Spleen (tissue), 11 donors: ENCODE measurements around the gene DPYD. TPM values are rescaled to one million over a fixed set of nuclear protein-coding genes. Genes with fewer than 3 reads are reported as not detected.

Source experiments
- DNase-seq: peaks from one replicate; pipeline ENCODE4 v3.0.0-alpha.2; 2020
- H3K27ac ChIP-seq, 8 donors: fragments of 200-600 bp; sonication (generic) in 7 of 8; 1 replicate in 4 of 8; 2 replicates in 4 of 8; pipeline versions ENCODE4 v1.5.0 to v1.8.0; 2016 to 2021; ENCODE audit warnings: inconsistent platforms in 4 of 8, mild to moderate bottlenecking in 4 of 8, moderate library complexity in 1 of 8
- H3K27me3 ChIP-seq, 7 donors: fragments of 200-600 bp; sonication (generic) in 6 of 7; replicated peaks in 1 of 7; 1 replicate in 4 of 7; 2 replicates in 3 of 7; pipeline versions ENCODE4 v1.5.0 to v1.8.0; 2016 to 2021; ENCODE audit warnings: inconsistent platforms in 3 of 7, mild to moderate bottlenecking in 1 of 7
- H3K36me3 ChIP-seq, 6 donors: fragments of 200-600 bp; sonication (generic) in 5 of 6; 1 replicate in 4 of 6; 2 replicates in 2 of 6; pipeline versions ENCODE4 v1.5.0 to v1.8.0; 2016 to 2021; ENCODE audit warnings: inconsistent platforms in 2 of 6
- H3K4me1 ChIP-seq, 6 donors: fragments of 200-600 bp; sonication (generic) in 5 of 6; 1 replicate in 3 of 6; 2 replicates in 3 of 6; pipeline versions ENCODE4 v1.5.0 to v1.8.0; 2016 to 2021; ENCODE audit warnings: inconsistent platforms in 3 of 6
- H3K4me3 ChIP-seq, 8 donors: fragments of 200-600 bp; sonication (generic) in 7 of 8; 1 replicate in 4 of 8; 2 replicates in 4 of 8; pipeline versions ENCODE4 v1.5.0 to v1.8.0; 2016 to 2021; ENCODE audit warnings: inconsistent platforms in 4 of 8, mild to moderate bottlenecking in 4 of 8, moderate library complexity in 2 of 8
- H3K9me3 ChIP-seq, 8 donors: fragments of 200-600 bp; sonication (generic) in 7 of 8; 1 replicate in 4 of 8; 2 replicates in 4 of 8; pipeline versions ENCODE4 v1.5.0 to v1.8.0; 2016 to 2021; ENCODE audit warnings: inconsistent platforms in 4 of 8
- POLR2A ChIP-seq, 3 donors: fragments of 450-650 bp; IDR thresholded peaks; one replicate each; pipeline ENCODE4 v1.5.1; 2017; ENCODE audit warnings: antibody characterized with exemption in 3 of 3, mild to moderate bottlenecking in 1 of 3
- POLR2AphosphoS5 ChIP-seq, 3 donors: sonication (generic); formaldehyde crosslinking; IDR thresholded peaks; one replicate each; pipeline ENCODE4 v1.5.1; 2017; ENCODE audit warnings: antibody characterized with exemption in 3 of 3
- WGBS, 5 donors: extraction: QIAGEN DNeasy Blood & Tissue Kit in 3 of 5; methylation state at CpG; one replicate each; pipeline versions ENCODE4 v1.1.5 to v1.1.7; 2013 to 2018; 5-methylcytosine and 5-hydroxymethylcytosine counted together
- intact Hi-C: fragments of 100-400 bp; cut with DNase I; formaldehyde crosslinking; loops from one replicate; pipeline ENCODE4 v1.15.0; 2023; ENCODE audit warnings: low total_unique reads
- polyA plus RNA-seq, 3 donors: library from polyadenylated mRNA; stranded (reverse); fragments of 200-250 nt; gene quantifications; one replicate each; pipeline ENCODE4 v1.2.1, GENCODE V29; 2013
- total RNA-seq, 7 donors: library from RNA; depleted of rRNA in 3 of 7; stranded (reverse); fragments of >200 nt in 3 of 7; fragmentation: NEBNext Ultra II Directional in 4 of 7; extraction: Animal tissue kit (Norgen Biotek cat#: 25700) in 4 of 7; gene quantifications; one replicate each; pipeline versions ENCODE4 v1.1.0 to v1.2.1, GENCODE V29; 2016 to 2021
- TF ChIP-seq, protein P1 (sequence below), 11 experiments: fragments of 200-600 bp in 7 of 11; fragments of 450-650 bp in 4 of 11; sonication (generic) in 4 of 11; IDR thresholded peaks in 8 of 11; conservative IDR thresholded peaks in 3 of 11; 1 replicate in 7 of 11; 2 replicates in 4 of 11; pipeline versions ENCODE4 v1.4.0 to v1.8.0; 2016 to 2021; ENCODE audit warnings: antibody characterized with exemption in 11 of 11, inconsistent platforms in 4 of 11, mild to moderate bottlenecking in 1 of 11
- donor health status: healthy with polysubstance abuse.
- donor health status: DM: no; HTN: no; CAD: no; lungs with moderate emphysema.
- donor health status: DM: no; HTN: no; CAD: no.
- donor health status: Bipolar disorder and iron deficiency.
- donor health status: healthy.
- donor health status: DM: no; HTN: no; CAD: no.
- donor health status: DM: yes; HTN: yes; CAD: no.

The DPYD gene
- total and polyA plus RNA-seq, 10 donors = 7.3 to 114 (median 92.3) TPM

DNA sequence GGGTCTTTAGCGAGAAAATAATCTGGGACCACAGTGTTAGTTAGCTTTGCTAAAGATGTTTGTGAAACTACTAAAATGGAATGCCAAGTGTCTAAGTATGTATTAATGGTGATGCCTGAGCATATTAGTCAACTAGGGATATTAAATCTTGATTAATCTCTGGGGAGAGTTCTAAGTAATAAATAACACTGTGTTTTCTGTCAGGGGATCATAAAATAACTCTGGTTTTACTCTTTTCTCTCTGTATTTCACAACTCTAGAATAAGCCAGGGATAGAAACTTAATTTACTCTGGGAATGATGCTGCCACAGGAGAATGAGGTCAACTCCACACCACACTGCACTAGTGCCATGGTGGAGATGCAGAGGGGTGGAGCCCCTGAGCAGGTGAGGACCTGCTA lies 800.0 kb downstream of the DPYD start:
- DNase-seq = no peak
- no peaks in the 10 kb centered on the region for H3K27me3 ChIP-seq
- H3K36me3 ChIP-seq = peaks cover 0 to 10% (median 0%) of the 10 kb centered on the region in 6 donors
- no peak overlapping the region for H3K4me3 ChIP-seq
- 89 to 97% (median 95%) methylated on average over 1 of the region's 1 CpG for WGBS, 5 donors
- no peak for TF ChIP-seq POLR2AphosphoS5 (IDR thresholded peaks at IDR 0.05)
- no peak for TF ChIP-seq POLR2A (IDR thresholded peaks at IDR 0.05)
- TF ChIP-seq, protein P1, sequence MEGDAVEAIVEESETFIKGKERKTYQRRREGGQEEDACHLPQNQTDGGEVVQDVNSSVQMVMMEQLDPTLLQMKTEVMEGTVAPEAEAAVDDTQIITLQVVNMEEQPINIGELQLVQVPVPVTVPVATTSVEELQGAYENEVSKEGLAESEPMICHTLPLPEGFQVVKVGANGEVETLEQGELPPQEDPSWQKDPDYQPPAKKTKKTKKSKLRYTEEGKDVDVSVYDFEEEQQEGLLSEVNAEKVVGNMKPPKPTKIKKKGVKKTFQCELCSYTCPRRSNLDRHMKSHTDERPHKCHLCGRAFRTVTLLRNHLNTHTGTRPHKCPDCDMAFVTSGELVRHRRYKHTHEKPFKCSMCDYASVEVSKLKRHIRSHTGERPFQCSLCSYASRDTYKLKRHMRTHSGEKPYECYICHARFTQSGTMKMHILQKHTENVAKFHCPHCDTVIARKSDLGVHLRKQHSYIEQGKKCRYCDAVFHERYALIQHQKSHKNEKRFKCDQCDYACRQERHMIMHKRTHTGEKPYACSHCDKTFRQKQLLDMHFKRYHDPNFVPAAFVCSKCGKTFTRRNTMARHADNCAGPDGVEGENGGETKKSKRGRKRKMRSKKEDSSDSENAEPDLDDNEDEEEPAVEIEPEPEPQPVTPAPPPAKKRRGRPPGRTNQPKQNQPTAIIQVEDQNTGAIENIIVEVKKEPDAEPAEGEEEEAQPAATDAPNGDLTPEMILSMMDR (IDR thresholded peaks at IDR 0.05 in 8 of 11, conservative IDR thresholded peaks at IDR 0.05 in 3 of 11) = no peak
- no peak overlapping the region for H3K27ac ChIP-seq
- intact Hi-C loops = no loop called here
- H3K4me1 ChIP-seq = no peaks in the 10 kb centered on the region
- H3K9me3 ChIP-seq = no peaks in the 10 kb centered on the region

DNA sequence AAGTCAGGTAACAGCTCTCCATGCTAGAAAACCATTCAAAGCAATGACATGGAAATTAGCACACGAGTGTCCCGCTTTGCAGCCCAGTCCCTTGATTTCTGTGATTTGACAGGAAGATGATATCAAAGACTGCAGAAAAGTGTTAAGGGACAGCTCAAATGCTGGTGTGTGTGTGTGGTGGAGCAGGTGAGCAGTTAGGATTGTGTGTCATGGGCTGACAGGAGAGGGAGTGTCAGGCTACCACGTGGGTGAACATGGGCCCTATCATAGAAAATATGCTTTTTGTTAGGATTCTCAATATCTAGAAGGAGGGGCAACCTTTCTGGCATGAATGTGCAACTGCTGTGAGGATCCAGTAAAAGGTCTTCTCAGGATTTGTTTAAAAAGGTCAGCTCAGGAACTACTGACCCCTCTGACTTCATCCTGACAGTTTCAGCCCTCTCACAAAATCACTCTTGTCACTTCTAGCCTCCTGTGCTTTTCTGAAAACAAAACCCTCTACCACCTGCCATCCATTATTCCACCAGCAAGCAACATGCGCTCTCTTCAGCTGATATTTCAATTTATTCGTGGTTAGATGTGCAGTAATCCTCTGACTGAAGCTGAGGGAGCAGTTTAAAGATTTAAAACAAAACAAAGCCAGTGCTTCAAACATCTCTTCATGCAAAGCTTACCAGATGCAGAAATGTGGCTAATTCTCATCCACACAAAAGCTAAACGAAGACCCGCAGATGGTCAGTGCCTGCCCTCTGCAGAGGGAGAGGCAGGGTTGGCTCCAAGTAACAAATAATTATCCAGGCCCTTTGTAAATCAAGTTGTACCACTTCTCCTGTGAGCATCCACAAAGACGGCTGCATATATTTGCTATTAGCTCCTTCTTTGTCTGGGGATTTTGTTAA lies 801.3 kb downstream of the DPYD start:
- H3K27me3 ChIP-seq = no peaks in the 10 kb centered on the region
- no peak for TF ChIP-seq POLR2A (IDR thresholded peaks at IDR 0.05)
- TF ChIP-seq, protein P1 (IDR thresholded peaks at IDR 0.05 in 8 of 11, conservative IDR thresholded peaks at IDR 0.05 in 3 of 11) = no peak
- TF ChIP-seq POLR2AphosphoS5 (IDR thresholded peaks at IDR 0.05) = no peak
- no peak overlapping the region for H3K4me3 ChIP-seq
- no peak overlapping the region for H3K27ac ChIP-seq
- no peaks in the 10 kb centered on the region for H3K9me3 ChIP-seq
- WGBS, 5 donors = 83 to 93% (median 89%) methylated on average over 8 of the region's 8 CpGs
- intact Hi-C loops = no loop called here
- peaks cover 0 to 14% (median 0%) of the 10 kb centered on the region in 6 donors for H3K36me3 ChIP-seq
- DNase-seq = no peak
- no peaks in the 10 kb centered on the region for H3K4me1 ChIP-seq

DNA sequence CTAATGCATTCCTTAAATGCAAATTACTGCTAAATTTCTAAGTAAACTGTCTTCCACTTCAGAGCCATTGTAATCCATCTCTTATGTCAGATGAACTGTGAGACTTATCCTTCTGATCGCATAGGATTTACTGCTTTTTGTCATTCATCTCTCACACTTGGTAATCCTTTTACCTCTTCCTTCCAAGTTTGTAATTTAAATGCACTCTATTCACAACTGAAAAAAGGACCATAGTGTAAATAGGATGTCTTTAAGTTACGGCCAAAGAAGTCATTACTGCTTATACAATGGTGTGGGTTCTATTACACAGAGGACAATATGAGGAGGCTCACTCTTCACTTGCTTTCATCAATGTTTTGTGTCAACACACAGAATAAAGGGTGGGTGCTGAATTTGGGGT lies 806.0 kb downstream of the DPYD start:
- intact Hi-C loops = no loop called here
- H3K36me3 ChIP-seq = peaks cover 0 to 18% (median 0%) of the 10 kb centered on the region in 6 donors
- TF ChIP-seq POLR2AphosphoS5 (IDR thresholded peaks at IDR 0.05) (no peak), POLR2A (IDR thresholded peaks at IDR 0.05) (no peak)
- TF ChIP-seq, protein P1 (IDR thresholded peaks at IDR 0.05 in 8 of 11, conservative IDR thresholded peaks at IDR 0.05 in 3 of 11) = no peak
- no peaks in the 10 kb centered on the region for H3K9me3 ChIP-seq
- WGBS, 5 donors = 92 to 100% (median 94%) methylated on average over 2 of the region's 2 CpGs
- H3K27ac ChIP-seq = no peak overlapping the region
- no peak for DNase-seq
- no peaks in the 10 kb centered on the region for H3K27me3 ChIP-seq
- no peaks in the 10 kb centered on the region for H3K4me1 ChIP-seq
- no peak overlapping the region for H3K4me3 ChIP-seq

DNA sequence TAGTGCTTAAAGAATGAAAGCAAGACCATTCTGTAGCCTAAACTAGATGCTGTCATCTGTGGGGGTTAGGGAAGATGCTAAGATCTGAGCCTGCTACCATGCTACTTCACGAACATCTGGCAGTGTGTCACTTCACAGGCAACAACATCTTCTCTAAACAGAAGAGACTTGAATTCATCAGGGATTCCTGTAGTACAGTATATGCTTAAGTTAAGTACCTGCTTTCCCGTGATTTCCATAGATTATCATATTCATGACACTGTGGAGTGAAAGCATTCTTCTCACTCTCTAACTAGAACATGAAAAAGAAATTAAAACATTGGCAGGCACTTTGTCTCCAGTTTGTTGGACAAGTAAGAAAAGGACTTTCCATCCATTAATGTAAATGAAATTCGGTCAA lies 808.4 kb downstream of the DPYD start:
- peaks cover 0 to 18% (median 0%) of the 10 kb centered on the region in 6 donors for H3K36me3 ChIP-seq
- no peak overlapping the region for H3K27ac ChIP-seq
- TF ChIP-seq POLR2AphosphoS5 (IDR thresholded peaks at IDR 0.05) (no peak), POLR2A (IDR thresholded peaks at IDR 0.05) (no peak)
- TF ChIP-seq, protein P1 (IDR thresholded peaks at IDR 0.05 in 8 of 11, conservative IDR thresholded peaks at IDR 0.05 in 3 of 11) = no peak
- DNase-seq = no peak
- intact Hi-C loops = no loop called here
- no peaks in the 10 kb centered on the region for H3K4me1 ChIP-seq
- H3K4me3 ChIP-seq = no peak overlapping the region
- no peaks in the 10 kb centered on the region for H3K27me3 ChIP-seq
- no peaks in the 10 kb centered on the region for H3K9me3 ChIP-seq
- 76 to 93% (median 87%) methylated on average over 3 of the region's 3 CpGs for WGBS, 5 donors
